Parathyroid adenoma (tissue), 2 donors: ENCODE data around the gene DDN.

Experiments used
- H2AFZ ChIP-seq: fragments of 300-600 bp; sonication (generic); one replicate; pipeline ENCODE4 v1.7.0; 2017; ENCODE audit warnings: antibody characterized with exemption, mild to moderate bottlenecking
- H3K27ac ChIP-seq: fragments of 300-600 bp; sonication (generic); one replicate; pipeline ENCODE4 v1.7.0; 2017
- H3K27me3 ChIP-seq: fragments of 300-600 bp; sonication (generic); one replicate; pipeline ENCODE4 v1.7.0; 2017; ENCODE audit warnings: low read length; ENCODE audit not compliant: control insufficient read depth, insufficient read depth
- H3K36me3 ChIP-seq: fragments of 300-600 bp; sonication (generic); one replicate; pipeline ENCODE4 v1.7.0; 2017; ENCODE audit warnings: low read length; ENCODE audit not compliant: control insufficient read depth, insufficient read depth
- H3K4me1 ChIP-seq: fragments of 300-600 bp; sonication (generic); one replicate; pipeline ENCODE4 v1.7.0; 2017; ENCODE audit warnings: control low read depth
- H3K4me2 ChIP-seq: fragments of 300-600 bp; sonication (generic); one replicate; pipeline ENCODE4 v1.7.0; 2017; ENCODE audit warnings: low read length
- H3K4me3 ChIP-seq: fragments of 300-600 bp; sonication (generic); one replicate; pipeline ENCODE4 v1.7.0; 2017; ENCODE audit warnings: low read depth, low read length
- H3K79me2 ChIP-seq: fragments of 300-600 bp; sonication (generic); one replicate; pipeline ENCODE4 v1.7.0; 2017; ENCODE audit warnings: control low read depth
- H3K9ac ChIP-seq: fragments of 300-600 bp; sonication (generic); one replicate; pipeline ENCODE4 v1.7.0; 2017; ENCODE audit warnings: mild to moderate bottlenecking
- H3K9me3 ChIP-seq: fragments of 300-600 bp; sonication (generic); one replicate; pipeline ENCODE4 v1.7.0; 2017; ENCODE audit warnings: low read length; ENCODE audit not compliant: control insufficient read depth
- CTCF ChIP-seq: fragments of 300-600 bp; sonication (generic); IDR thresholded peaks from one replicate; pipeline ENCODE4 v1.7.0; 2017; ENCODE audit warnings: antibody characterized with exemption, mild to moderate bottlenecking
- donor health status: primary hyperparathyroidism.

Gene DDN

GRCh38 chr12:49040364-49040855 lies 41.2 kb upstream of the DDN start:
- Histone ChIP-seq H3K9ac (no peak overlapping the region), H3K9me3 (no peaks in the 10 kb centered on the region), H3K27me3 (no peaks in the 10 kb centered on the region), H3K36me3 (no peaks in the 10 kb centered on the region), H3K4me2 (no peak overlapping the region), H3K27ac (no peak overlapping the region), H3K79me2 (no peaks in the 10 kb centered on the region), H3K4me1 (no peaks in the 10 kb centered on the region), H2AFZ (no peak overlapping the region), H3K4me3 (no peak overlapping the region)
- TF ChIP-seq CTCF: no peak

GRCh38 chr12:49039421-49040363 lies 40.5 kb upstream of the DDN start:
- H3K9ac ChIP-seq: no peak overlapping the region
- H3K4me1 ChIP-seq: no peaks in the 10 kb centered on the region
- no peak overlapping the region for H3K27ac ChIP-seq
- no peaks in the 10 kb centered on the region for H3K36me3 ChIP-seq
- H3K4me3 ChIP-seq: no peak overlapping the region
- no peak overlapping the region for H3K4me2 ChIP-seq
- no peaks in the 10 kb centered on the region for H3K27me3 ChIP-seq
- no peaks in the 10 kb centered on the region for H3K9me3 ChIP-seq
- H3K79me2 ChIP-seq: no peaks in the 10 kb centered on the region
- no peak overlapping the region for H2AFZ ChIP-seq
- no peak for TF ChIP-seq CTCF

- Histone ChIP-seq H3K27me3 (no peaks in the 10 kb centered on the region), H3K36me3 (no peaks in the 10 kb centered on the region)
- no peak for TF ChIP-seq CTCF
These were observed 39.2 kb upstream of the DDN start for GRCh38 chr12:49038291-49038955.

GRCh38 chr12:49037947-49038237 lies 38.7 kb upstream of the DDN start:
- no peaks in the 10 kb centered on the region for H3K79me2 ChIP-seq
- no peak overlapping the region for H3K27ac ChIP-seq
- H3K9me3 ChIP-seq: no peaks in the 10 kb centered on the region
- H3K4me3 ChIP-seq: no peak overlapping the region
- H2AFZ ChIP-seq: no peak overlapping the region
- no peaks in the 10 kb centered on the region for H3K36me3 ChIP-seq
- TF ChIP-seq CTCF: no peak
- H3K9ac ChIP-seq: no peak overlapping the region
- H3K27me3 ChIP-seq: no peaks in the 10 kb centered on the region
- H3K4me2 ChIP-seq: no peak overlapping the region
- H3K4me1 ChIP-seq: no peaks in the 10 kb centered on the region

More at GRCh38 chr12:49038291-49038955, 39.2 kb upstream of the DDN start:
- Histone ChIP-seq H2AFZ (no peak overlapping the region), H3K4me2 (no peak overlapping the region), H3K27ac (no peak overlapping the region), H3K79me2 (no peaks in the 10 kb centered on the region), H3K9ac (no peak overlapping the region), H3K4me3 (no peak overlapping the region), H3K9me3 (no peaks in the 10 kb centered on the region), H3K4me1 (no peaks in the 10 kb centered on the region)
